WTC11 (cell line): ENCODE data around the gene ZNF853. TPM values are rescaled to one million over a fixed set of nuclear protein-coding genes. Genes with fewer than 3 reads are reported as not detected.

ENCODE experiments used
- ATAC-seq: fragments of 200-7000 bp; cut with Tn5 transposase; 2 replicates; pipeline ENCODE4 v1.10.0; 2021; ENCODE audit warnings: mild to moderate bottlenecking, moderate library complexity
- CTCF ChIA-PET: fragments of 300-600 bp; sonication (Branson Sonifier 250); formaldehyde crosslinking; loops from one replicate; lab custom pipeline; 2021; ENCODE audit warnings: antibody characterized with exemption; lab: Charles Lee
- POLR2A ChIA-PET: fragments of 350-600 bp; sonication (Branson Sonifier 250); formaldehyde crosslinking; loops from one replicate; lab custom pipeline; 2021; ENCODE audit warnings: antibody characterized with exemption; lab: Charles Lee
- DNase-seq: peaks from one replicate; pipeline ENCODE4 v3.0.0; 2021; ENCODE audit warnings: low spot score
- H3K27ac Mint-ChIP-seq: 2 replicates; pipeline ENCODE4 v1.8.0; 2021; ENCODE audit warnings: mixed read lengths
- H3K27me3 Mint-ChIP-seq: 2 replicates; pipeline ENCODE4 v1.8.0; 2021; ENCODE audit warnings: low read depth, mild to moderate bottlenecking, moderate library complexity, mixed read lengths
- H3K36me3 Mint-ChIP-seq: 2 replicates; pipeline ENCODE4 v1.8.0; 2021; ENCODE audit warnings: mixed read lengths
- H3K4me1 Mint-ChIP-seq: 2 replicates; pipeline ENCODE4 v1.8.0; 2022; ENCODE audit warnings: mixed read lengths
- H3K4me3 Mint-ChIP-seq: 2 replicates; pipeline ENCODE4 v1.8.0; 2021; ENCODE audit warnings: mild to moderate bottlenecking, moderate library complexity, mixed read lengths
- H3K9me3 Mint-ChIP-seq: 2 replicates; pipeline ENCODE4 v1.8.0; 2021; ENCODE audit warnings: mixed read lengths
- GRHL2 ChIP-seq: fragments of 250-450 bp; sonication (Bioruptor Pico); IDR thresholded peaks from 2 replicates; pipeline ENCODE4 v1.8.0; 2022; ENCODE audit warnings: mild to moderate bottlenecking, moderate library complexity; ENCODE audit not compliant: insufficient replicate concordance, severe bottlenecking
- IRF2 ChIP-seq: sonication (generic); formaldehyde crosslinking; IDR thresholded peaks from 2 replicates; pipeline ENCODE4 v1.8.0; 2022; ENCODE audit warnings: low read depth, missing genetic modification reagents, borderline replicate concordance
- JUN ChIP-seq: sonication (generic); formaldehyde crosslinking; IDR thresholded peaks from 2 replicates; pipeline ENCODE4 v1.8.0; 2023; ENCODE audit warnings: mild to moderate bottlenecking, missing genetic modification reagents
- MYBL2 ChIP-seq: sonication (generic); formaldehyde crosslinking; IDR thresholded peaks from 2 replicates; pipeline ENCODE4 v1.8.1; 2023; ENCODE audit warnings: mild to moderate bottlenecking, moderate library complexity, missing genetic modification reagents
- RORB ChIP-seq: fragments of 250-450 bp; sonication (Bioruptor Pico); IDR thresholded peaks from 2 replicates; pipeline ENCODE4 v1.9.0; 2021; ENCODE audit warnings: mild to moderate bottlenecking
- SMAD3 ChIP-seq: sonication (generic); formaldehyde crosslinking; IDR thresholded peaks from 2 replicates; pipeline ENCODE4 v1.8.0; 2022; ENCODE audit warnings: missing genetic modification reagents, mild to moderate bottlenecking, borderline replicate concordance
- USF1 ChIP-seq: sonication (generic); formaldehyde crosslinking; IDR thresholded peaks from 2 replicates; pipeline ENCODE4 v1.8.0; 2022; ENCODE audit warnings: mild to moderate bottlenecking, missing genetic modification reagents
- ZNF281 ChIP-seq: sonication (generic); formaldehyde crosslinking; IDR thresholded peaks from 2 replicates; pipeline ENCODE4 v1.8.0; 2023; ENCODE audit warnings: mild to moderate bottlenecking, missing genetic modification reagents
- ZNF423 ChIP-seq: fragments of 250-450 bp; sonication (Bioruptor Pico); IDR thresholded peaks from 2 replicates; pipeline ENCODE4 v2.1.2; 2022; ENCODE audit warnings: mild to moderate bottlenecking, moderate library complexity
- ZNF671 ChIP-seq: fragments of 250-450 bp; sonication (Bioruptor Pico); IDR thresholded peaks from 2 replicates; pipeline ENCODE4 v1.8.0; 2021; ENCODE audit warnings: mild to moderate bottlenecking
- total RNA-seq: library from RNA; stranded (reverse); gene quantifications from 3 replicates; pipeline ENCODE4 v1.2.3, GENCODE V29; 2021
- TF ChIP-seq, protein P1 (sequence below): fragments of 200-600 bp; IDR thresholded peaks from 2 replicates; pipeline ENCODE4 v1.8.0; 2022; ENCODE audit warnings: antibody characterized with exemption
- TF ChIP-seq, protein P2 (sequence below): sonication (generic); formaldehyde crosslinking; IDR thresholded peaks from 2 replicates; pipeline ENCODE4 v1.8.1; 2023; ENCODE audit warnings: mild to moderate bottlenecking, missing genetic modification reagents, moderate library complexity
- TF ChIP-seq, protein P3 (sequence below): sonication (generic); formaldehyde crosslinking; conservative IDR thresholded peaks from 2 replicates; pipeline ENCODE4 v1.8.1; 2022; ENCODE audit warnings: mild to moderate bottlenecking, missing genetic modification reagents
- TF ChIP-seq, protein P4 (sequence below): sonication (generic); formaldehyde crosslinking; IDR thresholded peaks from 2 replicates; pipeline ENCODE4 v1.8.1; 2023; ENCODE audit warnings: mild to moderate bottlenecking, missing genetic modification reagents, borderline replicate concordance
- TF ChIP-seq, protein P5 (sequence below): sonication (generic); formaldehyde crosslinking; conservative IDR thresholded peaks from 2 replicates; pipeline ENCODE4 v1.8.1; 2023; ENCODE audit warnings: mild to moderate bottlenecking, low read depth, missing genetic modification reagents, moderate library complexity
- TF ChIP-seq, protein P6 (sequence below): sonication (generic); formaldehyde crosslinking; IDR thresholded peaks from 2 replicates; pipeline ENCODE4 v1.8.0; 2022; ENCODE audit warnings: mild to moderate bottlenecking, missing genetic modification reagents

Gene ZNF853
- total RNA-seq, 1 experiment from 2014 or later = 7.7 TPM

- TF ChIP-seq JUN (CRISPR knock-in tag) (no peak), USF1 (CRISPR knock-in tag) (no peak), SMAD3 (CRISPR knock-in tag) (no peak), ZNF671 (CRISPR knock-in tag) (no peak)
Observed at GRCh38 chr7:6643915-6644625, 28.7 kb downstream of the ZNF853 start (continued).

- DNase-seq = no peak
- no peaks in the 10 kb centered on the region for H3K9me3 Mint-ChIP-seq
- TF ChIP-seq ZNF281 = no peak
- TF ChIP-seq GRHL2 (CRISPR knock-in tag) = no peak
- TF ChIP-seq, protein P1, sequence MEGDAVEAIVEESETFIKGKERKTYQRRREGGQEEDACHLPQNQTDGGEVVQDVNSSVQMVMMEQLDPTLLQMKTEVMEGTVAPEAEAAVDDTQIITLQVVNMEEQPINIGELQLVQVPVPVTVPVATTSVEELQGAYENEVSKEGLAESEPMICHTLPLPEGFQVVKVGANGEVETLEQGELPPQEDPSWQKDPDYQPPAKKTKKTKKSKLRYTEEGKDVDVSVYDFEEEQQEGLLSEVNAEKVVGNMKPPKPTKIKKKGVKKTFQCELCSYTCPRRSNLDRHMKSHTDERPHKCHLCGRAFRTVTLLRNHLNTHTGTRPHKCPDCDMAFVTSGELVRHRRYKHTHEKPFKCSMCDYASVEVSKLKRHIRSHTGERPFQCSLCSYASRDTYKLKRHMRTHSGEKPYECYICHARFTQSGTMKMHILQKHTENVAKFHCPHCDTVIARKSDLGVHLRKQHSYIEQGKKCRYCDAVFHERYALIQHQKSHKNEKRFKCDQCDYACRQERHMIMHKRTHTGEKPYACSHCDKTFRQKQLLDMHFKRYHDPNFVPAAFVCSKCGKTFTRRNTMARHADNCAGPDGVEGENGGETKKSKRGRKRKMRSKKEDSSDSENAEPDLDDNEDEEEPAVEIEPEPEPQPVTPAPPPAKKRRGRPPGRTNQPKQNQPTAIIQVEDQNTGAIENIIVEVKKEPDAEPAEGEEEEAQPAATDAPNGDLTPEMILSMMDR = no peak
- TF ChIP-seq, protein P2, sequence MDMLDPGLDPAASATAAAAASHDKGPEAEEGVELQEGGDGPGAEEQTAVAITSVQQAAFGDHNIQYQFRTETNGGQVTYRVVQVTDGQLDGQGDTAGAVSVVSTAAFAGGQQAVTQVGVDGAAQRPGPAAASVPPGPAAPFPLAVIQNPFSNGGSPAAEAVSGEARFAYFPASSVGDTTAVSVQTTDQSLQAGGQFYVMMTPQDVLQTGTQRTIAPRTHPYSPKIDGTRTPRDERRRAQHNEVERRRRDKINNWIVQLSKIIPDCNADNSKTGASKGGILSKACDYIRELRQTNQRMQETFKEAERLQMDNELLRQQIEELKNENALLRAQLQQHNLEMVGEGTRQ = no peak
- no peak for TF ChIP-seq RORB (CRISPR knock-in tag)
- TF ChIP-seq, all 79 proteins: peak for 0
- Mint-ChIP-seq H3K27ac (no peak overlapping the region), H3K4me1 (peaks cover 6% of the 10 kb centered on the region), H3K4me3 (no peak overlapping the region), H3K36me3 (no peaks in the 10 kb centered on the region), H3K27me3 (no peaks in the 10 kb centered on the region)
- ChIA-PET POLR2A (no interaction called here), CTCF (no interaction called here)
- no peak for ATAC-seq
Observed at GRCh38 chr7:6644728-6645127, 29.3 kb downstream of the ZNF853 start.

DNA sequence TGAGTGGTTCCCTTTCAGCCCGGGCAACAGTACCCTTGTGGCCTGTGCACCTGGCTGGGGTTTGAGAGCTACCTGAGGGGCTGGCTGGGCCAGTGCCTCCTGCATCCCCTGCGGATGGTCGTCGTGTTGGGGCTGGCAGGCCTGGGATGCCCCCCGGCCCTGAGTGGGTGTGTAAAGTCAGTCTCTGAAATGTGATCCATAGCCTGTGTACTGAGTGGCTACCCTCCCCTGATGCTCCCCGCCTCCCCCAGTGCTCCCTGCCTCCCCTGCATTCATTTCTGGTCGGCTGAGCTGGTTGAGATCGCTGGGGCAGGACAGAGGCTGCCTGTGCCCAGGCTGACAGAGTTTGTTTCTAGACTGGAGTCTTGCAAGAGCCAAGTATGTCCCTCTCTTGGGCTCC, 31.1 kb downstream of the ZNF853 start:
- no peak for ATAC-seq
- TF ChIP-seq IRF2 = no peak
- TF ChIP-seq, protein P3, sequence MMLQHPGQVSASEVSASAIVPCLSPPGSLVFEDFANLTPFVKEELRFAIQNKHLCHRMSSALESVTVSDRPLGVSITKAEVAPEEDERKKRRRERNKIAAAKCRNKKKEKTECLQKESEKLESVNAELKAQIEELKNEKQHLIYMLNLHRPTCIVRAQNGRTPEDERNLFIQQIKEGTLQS (CRISPR knock-in tag) = no peak
- TF ChIP-seq JUN (CRISPR knock-in tag) = no peak
- TF ChIP-seq, protein P4, sequence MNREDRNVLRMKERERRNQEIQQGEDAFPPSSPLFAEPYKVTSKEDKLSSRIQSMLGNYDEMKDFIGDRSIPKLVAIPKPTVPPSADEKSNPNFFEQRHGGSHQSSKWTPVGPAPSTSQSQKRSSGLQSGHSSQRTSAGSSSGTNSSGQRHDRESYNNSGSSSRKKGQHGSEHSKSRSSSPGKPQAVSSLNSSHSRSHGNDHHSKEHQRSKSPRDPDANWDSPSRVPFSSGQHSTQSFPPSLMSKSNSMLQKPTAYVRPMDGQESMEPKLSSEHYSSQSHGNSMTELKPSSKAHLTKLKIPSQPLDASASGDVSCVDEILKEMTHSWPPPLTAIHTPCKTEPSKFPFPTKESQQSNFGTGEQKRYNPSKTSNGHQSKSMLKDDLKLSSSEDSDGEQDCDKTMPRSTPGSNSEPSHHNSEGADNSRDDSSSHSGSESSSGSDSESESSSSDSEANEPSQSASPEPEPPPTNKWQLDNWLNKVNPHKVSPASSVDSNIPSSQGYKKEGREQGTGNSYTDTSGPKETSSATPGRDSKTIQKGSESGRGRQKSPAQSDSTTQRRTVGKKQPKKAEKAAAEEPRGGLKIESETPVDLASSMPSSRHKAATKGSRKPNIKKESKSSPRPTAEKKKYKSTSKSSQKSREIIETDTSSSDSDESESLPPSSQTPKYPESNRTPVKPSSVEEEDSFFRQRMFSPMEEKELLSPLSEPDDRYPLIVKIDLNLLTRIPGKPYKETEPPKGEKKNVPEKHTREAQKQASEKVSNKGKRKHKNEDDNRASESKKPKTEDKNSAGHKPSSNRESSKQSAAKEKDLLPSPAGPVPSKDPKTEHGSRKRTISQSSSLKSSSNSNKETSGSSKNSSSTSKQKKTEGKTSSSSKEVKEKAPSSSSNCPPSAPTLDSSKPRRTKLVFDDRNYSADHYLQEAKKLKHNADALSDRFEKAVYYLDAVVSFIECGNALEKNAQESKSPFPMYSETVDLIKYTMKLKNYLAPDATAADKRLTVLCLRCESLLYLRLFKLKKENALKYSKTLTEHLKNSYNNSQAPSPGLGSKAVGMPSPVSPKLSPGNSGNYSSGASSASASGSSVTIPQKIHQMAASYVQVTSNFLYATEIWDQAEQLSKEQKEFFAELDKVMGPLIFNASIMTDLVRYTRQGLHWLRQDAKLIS (CRISPR knock-in tag) = no peak
- TF ChIP-seq ZNF423 (CRISPR knock-in tag) = no peak
- TF ChIP-seq, protein P5, sequence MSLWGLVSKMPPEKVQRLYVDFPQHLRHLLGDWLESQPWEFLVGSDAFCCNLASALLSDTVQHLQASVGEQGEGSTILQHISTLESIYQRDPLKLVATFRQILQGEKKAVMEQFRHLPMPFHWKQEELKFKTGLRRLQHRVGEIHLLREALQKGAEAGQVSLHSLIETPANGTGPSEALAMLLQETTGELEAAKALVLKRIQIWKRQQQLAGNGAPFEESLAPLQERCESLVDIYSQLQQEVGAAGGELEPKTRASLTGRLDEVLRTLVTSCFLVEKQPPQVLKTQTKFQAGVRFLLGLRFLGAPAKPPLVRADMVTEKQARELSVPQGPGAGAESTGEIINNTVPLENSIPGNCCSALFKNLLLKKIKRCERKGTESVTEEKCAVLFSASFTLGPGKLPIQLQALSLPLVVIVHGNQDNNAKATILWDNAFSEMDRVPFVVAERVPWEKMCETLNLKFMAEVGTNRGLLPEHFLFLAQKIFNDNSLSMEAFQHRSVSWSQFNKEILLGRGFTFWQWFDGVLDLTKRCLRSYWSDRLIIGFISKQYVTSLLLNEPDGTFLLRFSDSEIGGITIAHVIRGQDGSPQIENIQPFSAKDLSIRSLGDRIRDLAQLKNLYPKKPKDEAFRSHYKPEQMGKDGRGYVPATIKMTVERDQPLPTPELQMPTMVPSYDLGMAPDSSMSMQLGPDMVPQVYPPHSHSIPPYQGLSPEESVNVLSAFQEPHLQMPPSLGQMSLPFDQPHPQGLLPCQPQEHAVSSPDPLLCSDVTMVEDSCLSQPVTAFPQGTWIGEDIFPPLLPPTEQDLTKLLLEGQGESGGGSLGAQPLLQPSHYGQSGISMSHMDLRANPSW (CRISPR knock-in tag) = no peak
- TF ChIP-seq, protein P6, sequence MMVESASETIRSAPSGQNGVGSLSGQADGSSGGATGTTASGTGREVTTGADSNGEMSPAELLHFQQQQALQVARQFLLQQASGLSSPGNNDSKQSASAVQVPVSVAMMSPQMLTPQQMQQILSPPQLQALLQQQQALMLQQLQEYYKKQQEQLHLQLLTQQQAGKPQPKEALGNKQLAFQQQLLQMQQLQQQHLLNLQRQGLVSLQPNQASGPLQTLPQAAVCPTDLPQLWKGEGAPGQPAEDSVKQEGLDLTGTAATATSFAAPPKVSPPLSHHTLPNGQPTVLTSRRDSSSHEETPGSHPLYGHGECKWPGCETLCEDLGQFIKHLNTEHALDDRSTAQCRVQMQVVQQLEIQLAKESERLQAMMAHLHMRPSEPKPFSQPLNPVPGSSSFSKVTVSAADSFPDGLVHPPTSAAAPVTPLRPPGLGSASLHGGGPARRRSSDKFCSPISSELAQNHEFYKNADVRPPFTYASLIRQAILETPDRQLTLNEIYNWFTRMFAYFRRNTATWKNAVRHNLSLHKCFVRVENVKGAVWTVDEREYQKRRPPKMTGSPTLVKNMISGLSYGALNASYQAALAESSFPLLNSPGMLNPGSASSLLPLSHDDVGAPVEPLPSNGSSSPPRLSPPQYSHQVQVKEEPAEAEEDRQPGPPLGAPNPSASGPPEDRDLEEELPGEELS = no peak
- no peak for TF ChIP-seq MYBL2 (CRISPR knock-in tag)
- H3K27ac Mint-ChIP-seq = no peak overlapping the region

More for the DNA sequence above, 31.1 kb downstream of the ZNF853 start:
- Mint-ChIP-seq H3K4me1 (no peaks in the 10 kb centered on the region), H3K4me3 (no peak overlapping the region), H3K36me3 (peaks cover 2% of the 10 kb centered on the region; the same call in 1 of the 2 replicates), H3K27me3 (no peaks in the 10 kb centered on the region), H3K9me3 (no peaks in the 10 kb centered on the region)
- no peak for DNase-seq
- ChIA-PET POLR2A (no interaction called here), CTCF (no interaction called here)
